ENCODE data around the gene ZNF888.
"Not testable (repeated sequence)": the region's sequence is repeated elsewhere in the genome, so short reads cannot be mapped to it uniquely, and the experiment has no call there.

ZNF888 gene

GRCh38 chr19:52901842-52902241 is 21.4 kb downstream of the ZNF888 start:
- DNase-seq: no peak
- H3K36me3 ChIP-seq: peaks cover 11% of the 10 kb centered on the region
- H3K4me3 ChIP-seq (ENCODE audit: low read depth, low read length): no peak overlapping the region
- no peak overlapping the region for H3K27ac ChIP-seq
- no peaks in the 10 kb centered on the region for H3K27me3 ChIP-seq (ENCODE audit: insufficient read depth, low read depth, severe bottlenecking)
- TF ChIP-seq, protein P1, sequence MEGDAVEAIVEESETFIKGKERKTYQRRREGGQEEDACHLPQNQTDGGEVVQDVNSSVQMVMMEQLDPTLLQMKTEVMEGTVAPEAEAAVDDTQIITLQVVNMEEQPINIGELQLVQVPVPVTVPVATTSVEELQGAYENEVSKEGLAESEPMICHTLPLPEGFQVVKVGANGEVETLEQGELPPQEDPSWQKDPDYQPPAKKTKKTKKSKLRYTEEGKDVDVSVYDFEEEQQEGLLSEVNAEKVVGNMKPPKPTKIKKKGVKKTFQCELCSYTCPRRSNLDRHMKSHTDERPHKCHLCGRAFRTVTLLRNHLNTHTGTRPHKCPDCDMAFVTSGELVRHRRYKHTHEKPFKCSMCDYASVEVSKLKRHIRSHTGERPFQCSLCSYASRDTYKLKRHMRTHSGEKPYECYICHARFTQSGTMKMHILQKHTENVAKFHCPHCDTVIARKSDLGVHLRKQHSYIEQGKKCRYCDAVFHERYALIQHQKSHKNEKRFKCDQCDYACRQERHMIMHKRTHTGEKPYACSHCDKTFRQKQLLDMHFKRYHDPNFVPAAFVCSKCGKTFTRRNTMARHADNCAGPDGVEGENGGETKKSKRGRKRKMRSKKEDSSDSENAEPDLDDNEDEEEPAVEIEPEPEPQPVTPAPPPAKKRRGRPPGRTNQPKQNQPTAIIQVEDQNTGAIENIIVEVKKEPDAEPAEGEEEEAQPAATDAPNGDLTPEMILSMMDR (IDR thresholded peaks at IDR 0.05; ENCODE audit: low read depth, low read length): no peak
- H3K9me3 ChIP-seq (ENCODE audit: severe bottlenecking): no peaks in the 10 kb centered on the region

DNA sequence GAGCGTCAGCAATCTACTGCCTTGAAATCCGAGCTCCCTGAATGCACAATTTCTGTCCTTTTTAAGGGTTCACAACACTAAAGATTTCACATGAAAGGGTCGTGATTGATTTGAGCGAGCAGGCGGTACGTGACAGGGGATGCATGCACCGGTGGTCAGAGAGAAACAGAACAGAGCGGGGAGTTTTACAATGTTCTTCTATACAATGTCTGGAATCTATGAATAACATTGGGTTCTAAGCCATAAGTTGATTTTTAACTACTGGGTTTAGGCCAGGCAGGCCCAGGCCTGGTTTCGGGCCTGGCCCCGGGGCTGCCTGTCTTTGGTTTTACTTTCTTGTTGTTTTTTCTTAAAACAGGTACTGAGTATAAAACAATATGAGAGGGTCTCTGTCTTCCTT is 24.6 kb downstream of the ZNF888 start:
- not testable (repeated sequence) for H3K4me3 ChIP-seq (ENCODE audit: low read depth, low read length); H3K27me3 ChIP-seq (ENCODE audit: insufficient read depth, low read depth, severe bottlenecking); H3K9me3 ChIP-seq (ENCODE audit: severe bottlenecking); H3K27ac ChIP-seq; DNase-seq
- peaks cover 10% of the 10 kb centered on the region for H3K36me3 ChIP-seq

- H3K9me3 ChIP-seq (ENCODE audit: severe bottlenecking): no peaks in the 10 kb centered on the region
- 0 out of 2 replicates have a peak overlapping the region, but pooled peaks have one; percentile 36 for H3K27ac ChIP-seq
- H3K4me3 ChIP-seq (ENCODE audit: low read depth, low read length): no peak overlapping the region
These were observed 25.1 kb downstream of the ZNF888 start for GRCh38 chr19:52898101-52898500.

DNA sequence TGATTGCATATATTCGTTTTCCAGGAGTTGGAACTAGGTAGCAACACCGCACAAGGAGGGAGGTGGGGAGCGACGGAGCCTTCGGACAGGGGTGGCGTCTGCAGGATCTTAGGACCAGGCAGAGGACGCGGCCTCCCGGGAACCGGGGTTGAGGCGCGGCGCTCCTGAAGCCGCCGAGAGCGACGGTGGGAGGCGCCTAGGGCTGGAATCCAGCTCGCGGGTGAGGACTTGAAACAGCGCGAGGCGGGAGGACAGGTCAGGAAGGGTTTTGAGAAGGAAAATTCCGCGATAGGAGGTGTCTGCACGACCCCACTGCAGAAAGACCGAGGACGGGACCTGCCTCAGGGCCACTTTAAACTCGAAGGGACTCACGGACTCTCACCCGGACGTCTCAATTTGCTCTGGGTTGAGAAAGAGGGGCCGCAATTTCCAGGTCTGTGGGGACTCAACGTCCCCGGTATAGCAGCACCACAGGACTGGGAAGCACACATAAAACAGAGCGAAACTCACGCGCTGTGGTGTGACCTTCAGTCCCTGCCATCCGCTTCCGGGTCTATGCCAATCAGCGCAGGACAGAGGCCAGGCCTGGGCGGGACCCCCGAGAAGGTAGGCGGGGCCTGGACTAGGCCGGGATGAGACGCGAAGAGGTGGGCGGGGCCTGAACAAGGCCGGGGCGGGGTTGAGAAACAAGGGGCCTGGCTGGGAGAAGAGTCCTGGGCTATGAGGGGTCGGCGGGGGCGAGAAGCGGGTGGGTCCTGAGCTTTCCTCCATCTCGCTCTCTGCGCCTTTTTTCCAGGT is 25.9 kb downstream of the ZNF888 start, which contains the start of gene ZNF320:
TSS of gene ZNF320 (minus strand) at position 498 of the 798 bp plus-strand sequence. CDS start 7,380 bp downstream, outside the sequence.
- Histone ChIP-seq H3K27me3 (ENCODE audit: insufficient read depth, low read depth, severe bottlenecking) (no peaks in the 10 kb centered on the region), H3K9me3 (ENCODE audit: severe bottlenecking) (no peaks in the 10 kb centered on the region), H3K27ac (peak within 1 kb of the TSS; percentile 83), H3K4me3 (ENCODE audit: low read depth, low read length) (peak within 1 kb of the TSS; percentile 98), H3K36me3 (peaks cover 16% of the 10 kb centered on the region)
- TF ChIP-seq, protein P1 (IDR thresholded peaks at IDR 0.05; ENCODE audit: low read depth, low read length): no peak
- peak; percentile 96 for DNase-seq

More at GRCh38 chr19:52898101-52898500, 25.1 kb downstream of the ZNF888 start:
- Histone ChIP-seq H3K36me3 (peaks cover 15% of the 10 kb centered on the region), H3K27me3 (ENCODE audit: insufficient read depth, low read depth, severe bottlenecking) (no peaks in the 10 kb centered on the region)
- DNase-seq: no peak
- TF ChIP-seq, protein P1 (IDR thresholded peaks at IDR 0.05; ENCODE audit: low read depth, low read length): no peak

DNA sequence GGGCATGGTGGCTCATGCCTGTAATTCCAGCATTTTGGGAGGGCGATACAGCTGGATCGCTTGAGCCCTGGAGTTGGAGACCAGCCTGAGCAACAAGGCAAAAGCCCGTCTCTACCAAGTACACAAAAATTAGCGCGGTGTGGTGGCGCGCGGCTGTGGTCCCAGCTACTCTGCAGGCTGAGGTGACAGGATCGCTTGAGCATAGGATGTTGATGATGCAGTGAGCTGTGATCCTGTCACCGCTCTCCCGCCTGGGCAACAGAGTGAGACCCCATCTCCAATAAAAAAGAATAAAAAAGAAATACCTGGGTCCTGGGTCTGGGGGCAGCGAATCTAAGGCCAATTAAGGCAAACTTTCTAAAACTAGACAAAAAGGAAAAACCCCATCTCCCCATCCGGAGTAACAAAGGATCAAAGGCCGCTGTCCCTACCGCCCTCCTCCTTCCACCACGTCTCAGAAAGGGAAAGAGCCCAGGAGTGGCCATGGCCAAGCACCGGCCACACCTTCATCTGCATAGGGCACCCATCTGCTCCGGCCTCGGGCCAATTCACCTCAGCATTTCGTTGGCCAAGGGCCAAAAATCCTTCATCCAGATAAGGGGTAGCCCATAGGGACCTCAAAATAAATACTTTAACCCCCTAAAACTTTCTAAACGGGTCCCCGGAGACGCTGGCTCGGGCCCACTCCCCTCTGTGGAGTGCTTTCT is 26.6 kb downstream of the ZNF888 start:
- Histone ChIP-seq H3K27ac (peak overlapping the region; percentile 83), H3K27me3 (ENCODE audit: insufficient read depth, low read depth, severe bottlenecking) (no peaks in the 10 kb centered on the region)
- DNase-seq: peak; percentile 36

More for the DNA sequence above, 26.6 kb downstream of the ZNF888 start:
- TF ChIP-seq, protein P1 (IDR thresholded peaks at IDR 0.05; ENCODE audit: low read depth, low read length): no peak
- peak overlapping the region; percentile 98 for H3K4me3 ChIP-seq (ENCODE audit: low read depth, low read length)
- H3K9me3 ChIP-seq (ENCODE audit: severe bottlenecking): no peaks in the 10 kb centered on the region
- H3K36me3 ChIP-seq: peaks cover 16% of the 10 kb centered on the region

Measured in WERI-Rb-1 (cell line).